GM13977 (cell line): Measurements from ENCODE around the gene SHISA8.

ENCODE experiments used
- DNase-seq: peaks from one replicate; pipeline ENCODE4 v3.0.0; 2012; ENCODE audit warnings: low spot score
- CTCF ChIP-seq: IDR thresholded peaks from 2 replicates; pipeline ENCODE4 v1.5.1; 2012; ENCODE audit warnings: mild to moderate bottlenecking, control low read depth; ENCODE audit not compliant: insufficient read depth; ENCODE audit errors: extremely low read depth, missing control alignments
- in situ Hi-C: fragments of 300-500 bp; cut with MboI; formaldehyde crosslinking; loops from one replicate; pipeline ENCODE4 v1.12.0; 2022; ENCODE audit warnings: low sequenced_read_pairs, low pct_unique_long_range_greater_than_20kb, mixed read lengths, inconsistent platforms; ENCODE audit not compliant: unreplicated experiment

Gene SHISA8

GRCh38 chr22:41863472-41863871 is 51.4 kb downstream of the SHISA8 start:
- in situ Hi-C loops, result no loop called here
- no peak for TF ChIP-seq CTCF
- DNase-seq, result no peak

GRCh38 chr22:41862530-41863266 is 52.2 kb downstream of the SHISA8 start:
- peak; percentile 67 for DNase-seq
- TF ChIP-seq CTCF, result no peak
- in situ Hi-C loops, result no loop called here

GRCh38 chr22:41862160-41862529 is 52.7 kb downstream of the SHISA8 start:
- TF ChIP-seq CTCF, result no peak
- in situ Hi-C loops, result no loop called here
- DNase-seq, result peak; percentile 70
